ENCODE data around the gene POMGNT2.

Gene POMGNT2

GRCh38 chr3:43031889-43032545, 73.9 kb downstream of the POMGNT2 start:
- Histone ChIP-seq H3K9me2 (ENCODE audit: low read depth, low read length) (no peaks in the 10 kb centered on the region), H3K79me2 (ENCODE audit: insufficient read depth, low read length) (no peaks in the 10 kb centered on the region), H3K9me3 (ENCODE audit: low read length) (no peaks in the 10 kb centered on the region), H3F3A (ENCODE audit: insufficient read depth, low read length) (no peaks in the 10 kb centered on the region), H3K36me3 (ENCODE audit: insufficient read depth, low read length) (no peaks in the 10 kb centered on the region), H3K4me3 (ENCODE audit: low read depth, low read length, poor library complexity, severe bottlenecking) (no peak overlapping the region), H4K20me1 (ENCODE audit: insufficient read depth, low read length) (no peaks in the 10 kb centered on the region), H3K27ac (ENCODE audit: low read depth, low read length, poor library complexity, severe bottlenecking) (no peak overlapping the region), H3K9ac (ENCODE audit: low read length) (no peak overlapping the region), H3K4me1 (ENCODE audit: insufficient read depth, low read length, severe bottlenecking) (no peaks in the 10 kb centered on the region), H3K27me3 (ENCODE audit: insufficient read depth, low read length) (no peaks in the 10 kb centered on the region), H3K4me2 (ENCODE audit: low read length) (no peak overlapping the region), H2AFZ (ENCODE audit: low read length) (no peak overlapping the region)
- TF ChIP-seq CTCF (IDR thresholded peaks at IDR 0.05; ENCODE audit: low read length) (no peak), EZH2 (IDR thresholded peaks at IDR 0.05; ENCODE audit: borderline replicate concordance, low read length) (no peak)

GRCh38 chr3:43031485-43031884, 74.4 kb downstream of the POMGNT2 start:
- Histone ChIP-seq H3K4me1 (ENCODE audit: insufficient read depth, low read length, severe bottlenecking) (no peaks in the 10 kb centered on the region), H2AFZ (ENCODE audit: low read length) (no peak overlapping the region), H3K27ac (ENCODE audit: low read depth, low read length, poor library complexity, severe bottlenecking) (no peak overlapping the region), H3K36me3 (ENCODE audit: insufficient read depth, low read length) (no peaks in the 10 kb centered on the region), H3K4me3 (ENCODE audit: low read depth, low read length, poor library complexity, severe bottlenecking) (no peak overlapping the region), H3K9ac (ENCODE audit: low read length) (no peak overlapping the region), H3K9me2 (ENCODE audit: low read depth, low read length) (no peaks in the 10 kb centered on the region), H3K4me2 (ENCODE audit: low read length) (no peak overlapping the region), H4K20me1 (ENCODE audit: insufficient read depth, low read length) (no peaks in the 10 kb centered on the region), H3K79me2 (ENCODE audit: insufficient read depth, low read length) (no peaks in the 10 kb centered on the region), H3K27me3 (ENCODE audit: insufficient read depth, low read length) (no peaks in the 10 kb centered on the region), H3K9me3 (ENCODE audit: low read length) (no peaks in the 10 kb centered on the region), H3F3A (ENCODE audit: insufficient read depth, low read length) (no peaks in the 10 kb centered on the region)
- TF ChIP-seq CTCF (IDR thresholded peaks at IDR 0.05; ENCODE audit: low read length) (no peak), EZH2 (IDR thresholded peaks at IDR 0.05; ENCODE audit: borderline replicate concordance, low read length) (no peak)

GRCh38 chr3:43030162-43030935, 75.5 kb downstream of the POMGNT2 start:
- Histone ChIP-seq H3K9me2 (ENCODE audit: low read depth, low read length) (no peaks in the 10 kb centered on the region), H3K4me1 (ENCODE audit: insufficient read depth, low read length, severe bottlenecking) (no peaks in the 10 kb centered on the region), H3F3A (ENCODE audit: insufficient read depth, low read length) (no peaks in the 10 kb centered on the region), H3K4me3 (ENCODE audit: low read depth, low read length, poor library complexity, severe bottlenecking) (no peak overlapping the region), H3K9ac (ENCODE audit: low read length) (no peak overlapping the region), H2AFZ (ENCODE audit: low read length) (no peak overlapping the region), H3K27ac (ENCODE audit: low read depth, low read length, poor library complexity, severe bottlenecking) (no peak overlapping the region), H3K9me3 (ENCODE audit: low read length) (no peaks in the 10 kb centered on the region), H3K27me3 (ENCODE audit: insufficient read depth, low read length) (no peaks in the 10 kb centered on the region), H3K36me3 (ENCODE audit: insufficient read depth, low read length) (no peaks in the 10 kb centered on the region), H3K79me2 (ENCODE audit: insufficient read depth, low read length) (no peaks in the 10 kb centered on the region), H4K20me1 (ENCODE audit: insufficient read depth, low read length) (no peaks in the 10 kb centered on the region), H3K4me2 (ENCODE audit: low read length) (no peak overlapping the region)
- TF ChIP-seq CTCF (IDR thresholded peaks at IDR 0.05; ENCODE audit: low read length) (no peak), EZH2 (IDR thresholded peaks at IDR 0.05; ENCODE audit: borderline replicate concordance, low read length) (no peak)
